Mammary epithelial cell (primary cell): ENCODE data around the gene RRP36.

Experiments
- CTCF ChIP-seq, 2 donors: IDR thresholded peaks in 1 of 2; conservative IDR thresholded peaks in 1 of 2; 2 replicates each; pipeline ENCODE4 v1.5.1; 2011 to 2012; ENCODE audit warnings: inconsistent platforms in 2 of 2, low read length in 2 of 2, mild to moderate bottlenecking in 2 of 2, control low read depth in 1 of 2, low read depth in 1 of 2; ENCODE audit not compliant: insufficient read depth in 1 of 2; ENCODE audit errors: extremely low read depth in 1 of 2
- EZH2 ChIP-seq: IDR thresholded peaks from 2 replicates; pipeline ENCODE4 v1.6.1; 2012; ENCODE audit warnings: low read length, inconsistent platforms, borderline replicate concordance

GRCh38 chr6:43021270-43022047 lies at the start of gene RRP36:
- no peak for TF ChIP-seq CTCF (conservative IDR thresholded peaks at IDR 0.05 in 1 of 2, IDR thresholded peaks at IDR 0.05 in 1 of 2; ENCODE audit: extremely low read depth in 1 of 2, insufficient read depth in 1 of 2, low read depth in 1 of 2, low read length in 2 of 2)
- TF ChIP-seq EZH2: no peak
